Small intestine (tissue), 7 donors: ENCODE data around the gene DNAJC3. TPM values are rescaled to one million over a fixed set of nuclear protein-coding genes. Genes with fewer than 3 reads are reported as not detected.

Experiments
- DNase-seq, 2 donors: peaks; one replicate each; pipeline versions ENCODE4 v3.0.0 to v3.0.0-alpha.2; 2013
- FAIRE-seq: peaks from 2 replicates; lab custom pipeline; 2012; peaks lifted over from hg19 to GRCh38; lab: Jason Lieb, UNC
- H3K27ac ChIP-seq, 3 donors: one replicate each; pipeline ENCODE4 v1.5.1; 2013; ENCODE audit warnings: low read length in 2 of 3, mild to moderate bottlenecking in 2 of 3, control low read depth in 1 of 3, inconsistent platforms in 1 of 3, low read depth in 1 of 3, moderate library complexity in 1 of 3
- H3K27me3 ChIP-seq, 3 donors: one replicate each; pipeline ENCODE4 v1.6.1; 2013; ENCODE audit warnings: low read length in 3 of 3, inconsistent platforms in 1 of 3; ENCODE audit not compliant: control insufficient read depth in 3 of 3, insufficient read depth in 3 of 3
- H3K36me3 ChIP-seq, 3 donors: one replicate each; pipeline ENCODE4 v1.6.1; 2013; ENCODE audit warnings: low read length in 3 of 3, inconsistent platforms in 1 of 3, low read depth in 1 of 3, mild to moderate bottlenecking in 1 of 3, moderate library complexity in 1 of 3; ENCODE audit not compliant: control insufficient read depth in 3 of 3, insufficient read depth in 2 of 3
- H3K4me1 ChIP-seq, 3 donors: one replicate each; pipeline ENCODE4 v1.6.1; 2013; ENCODE audit warnings: low read length in 2 of 3, inconsistent platforms in 1 of 3, low read depth in 1 of 3, mild to moderate bottlenecking in 1 of 3, moderate library complexity in 1 of 3; ENCODE audit not compliant: control insufficient read depth in 3 of 3, insufficient read depth in 2 of 3
- H3K4me3 ChIP-seq, 3 donors: one replicate each; pipeline ENCODE4 v1.5.1; 2013; ENCODE audit warnings: low read length in 3 of 3, control low read depth in 1 of 3, inconsistent platforms in 1 of 3, low read depth in 1 of 3, mild to moderate bottlenecking in 1 of 3, moderate library complexity in 1 of 3
- H3K9me3 ChIP-seq, 2 donors: one replicate each; pipeline ENCODE4 v1.6.1; 2013; ENCODE audit warnings: low read depth in 1 of 2, low read length in 1 of 2; ENCODE audit not compliant: control insufficient read depth in 2 of 2, insufficient read depth in 1 of 2
- whole genome bisulfite sequencing, 3 donors: extraction: QIAGEN DNeasy Blood & Tissue Kit; methylation state at CpG; one replicate each; pipeline ENCODE4 v1.1.7; 2013; 5-methylcytosine and 5-hydroxymethylcytosine counted together
- polyA plus RNA-seq, 4 donors: library from polyadenylated mRNA; stranded (reverse) in 3 of 4; unstranded in 1 of 4; fragments of 200-250 nt in 3 of 4; fragments of 120-200 nt in 1 of 4; gene quantifications; one replicate each; pipeline versions ENCODE4 v1.2.1 to v1.2.3, GENCODE V29; 2013
- donor health status: healthy with polysubstance abuse.
- donor health status: control.
- donor health status: control.
- donor health status: Bipolar disorder and iron deficiency.
- donor health status: healthy.

Gene DNAJC3
- polyA plus RNA-seq, 4 donors: 8.7 to 50.3 (median 19.3) TPM

GRCh38 chr13:95642028-95642621 is 34.8 kb upstream of the DNAJC3 start:
- Histone ChIP-seq H3K4me3 (peak overlapping the region in 2 of 3 donors; percentile 47), H3K9me3 (no peaks in the 10 kb centered on the region), H3K27me3 (peaks cover 9 to 32% (median 10%) of the 10 kb centered on the region in 3 donors), H3K4me1 (peaks cover 0 to 15% (median 0%) of the 10 kb centered on the region in 3 donors), H3K27ac (peak overlapping the region in 1 of 3 donors; percentile 33), H3K36me3 (no peaks in the 10 kb centered on the region)
- FAIRE-seq (no peak), DNase-seq (peak; percentile 50 to 74)
- 5 to 8% (median 7%) methylated on average over 31 to 35 of the region's 35 CpGs for WGBS, 3 donors

GRCh38 chr13:95642999-95643398 is 33.9 kb upstream of the DNAJC3 start:
- Histone ChIP-seq H3K4me1 (peaks cover 0 to 15% (median 0%) of the 10 kb centered on the region in 3 donors), H3K9me3 (no peaks in the 10 kb centered on the region), H3K36me3 (no peaks in the 10 kb centered on the region), H3K27me3 (peaks cover 9 to 32% (median 10%) of the 10 kb centered on the region in 3 donors), H3K27ac (peak overlapping the region in 1 of 3 donors; percentile 64), H3K4me3 (no peak overlapping the region)
- WGBS, 3 donors: 59 to 70% (median 69%) methylated on average over 3 of the region's 3 CpGs
- FAIRE-seq (no peak), DNase-seq (no peak)

GRCh38 chr13:95643571-95643935 is 33.4 kb upstream of the DNAJC3 start:
- 19 to 26% (median 21%) methylated on average over 16 of the region's 16 CpGs for WGBS, 3 donors
- peaks cover 0 to 15% (median 0%) of the 10 kb centered on the region in 3 donors for H3K4me1 ChIP-seq
- peak overlapping the region in 1 of 3 donors; percentile 58 for H3K4me3 ChIP-seq
- peaks cover 9 to 32% (median 10%) of the 10 kb centered on the region in 3 donors for H3K27me3 ChIP-seq
- FAIRE-seq (no peak), DNase-seq (no peak)
- H3K9me3 ChIP-seq: no peaks in the 10 kb centered on the region
- H3K27ac ChIP-seq: peak overlapping the region in 2 of 3 donors; percentile 32 to 64
- H3K36me3 ChIP-seq: no peaks in the 10 kb centered on the region

GRCh38 chr13:95643936-95644598 is 32.9 kb upstream of the DNAJC3 start:
- FAIRE-seq: no peak
- H3K4me1 ChIP-seq: peaks cover 0 to 15% (median 0%) of the 10 kb centered on the region in 3 donors
- DNase-seq: peak in 1 of 2 donors; percentile 42
- H3K27ac ChIP-seq: peak overlapping the region in 2 of 3 donors; percentile 32 to 64
- peaks cover 9 to 32% (median 10%) of the 10 kb centered on the region in 3 donors for H3K27me3 ChIP-seq
- no peaks in the 10 kb centered on the region for H3K36me3 ChIP-seq
- H3K9me3 ChIP-seq: no peaks in the 10 kb centered on the region
- H3K4me3 ChIP-seq: peak overlapping the region; percentile 20 to 58 (median 41)
- WGBS, 3 donors: 2 to 4% (median 4%) methylated on average over 49 to 62 of the region's 62 CpGs

GRCh38 chr13:95644601-95645052 is 32.3 kb upstream of the DNAJC3 start, which contains the start of gene DZIP1:
TSS of gene DZIP1 (minus strand) at chr13:95644706. CDS start at chr13:95642029, 2,677 bp downstream.
- Histone ChIP-seq H3K27ac (peak within 1 kb of the TSS in 2 of 3 donors; percentile 32 to 64), H3K4me1 (peaks cover 0 to 15% (median 0%) of the 10 kb centered on the region in 3 donors), H3K4me3 (peak within 1 kb of the TSS; percentile 20 to 58 (median 41)), H3K27me3 (peaks cover 9 to 32% (median 10%) of the 10 kb centered on the region in 3 donors), H3K36me3 (no peaks in the 10 kb centered on the region), H3K9me3 (no peaks in the 10 kb centered on the region)
- FAIRE-seq (no peak), DNase-seq (peak in 1 of 2 donors; percentile 55)
- WGBS, 3 donors: 2 to 8% (median 7%) methylated on average over 21 to 30 of the region's 30 CpGs

- DNase-seq: no peak
- H3K4me1 ChIP-seq: peaks cover 0 to 6% (median 0%) of the 10 kb centered on the region in 3 donors
- no peak overlapping the region for H3K4me3 ChIP-seq
- 75 to 89% (median 87%) methylated on average over 6 of the region's 6 CpGs for WGBS, 3 donors
- no peaks in the 10 kb centered on the region for H3K36me3 ChIP-seq
- H3K27me3 ChIP-seq: peaks cover 4 to 27% (median 5%) of the 10 kb centered on the region in 3 donors
- no peak for FAIRE-seq
- no peak overlapping the region for H3K27ac ChIP-seq
- no peaks in the 10 kb centered on the region for H3K9me3 ChIP-seq
Observed at GRCh38 chr13:95647321-95647720, 29.6 kb upstream of the DNAJC3 start.

- H3K27me3 ChIP-seq: peaks cover 0 to 3% (median 3%) of the 10 kb centered on the region in 3 donors
- WGBS, 3 donors: 82 to 91% (median 83%) methylated on average over 5 of the region's 5 CpGs
- peaks cover 0 to 1% (median 0%) of the 10 kb centered on the region in 3 donors for H3K4me1 ChIP-seq
- no peaks in the 10 kb centered on the region for H3K36me3 ChIP-seq
- DNase-seq: no peak
- peaks cover 0 to 3% of the 10 kb centered on the region in 2 donors for H3K9me3 ChIP-seq
- FAIRE-seq: no peak
- H3K27ac ChIP-seq: no peak overlapping the region
- H3K4me3 ChIP-seq: no peak overlapping the region
Observed at GRCh38 chr13:95650696-95651095, 26.2 kb upstream of the DNAJC3 start.

GRCh38 chr13:95652244-95652764 is 24.6 kb upstream of the DNAJC3 start:
- Histone ChIP-seq H3K4me3 (no peak overlapping the region), H3K27me3 (peaks cover 0 to 3% (median 0%) of the 10 kb centered on the region in 3 donors), H3K4me1 (peaks cover 0 to 8% (median 0%) of the 10 kb centered on the region in 3 donors), H3K27ac (no peak overlapping the region), H3K9me3 (peaks cover 0 to 3% of the 10 kb centered on the region in 2 donors), H3K36me3 (no peaks in the 10 kb centered on the region)
- DNase-seq (no peak), FAIRE-seq (no peak)
- WGBS, 3 donors: 62 to 85% (median 69%) methylated on average over 1 of the region's 1 CpG
